Urinary bladder (tissue), 4 donors: ENCODE measurements around the gene COMMD4. TPM values are rescaled to one million over a fixed set of nuclear protein-coding genes. Genes with fewer than 3 reads are reported as not detected.
"Not testable (repeated sequence)": the region's sequence is repeated elsewhere in the genome, so short reads cannot be mapped to it uniquely, and the experiment has no call there.

Experiments used
- DNase-seq: peaks from one replicate; pipeline ENCODE4 v3.0.0-alpha.2; 2015; ENCODE audit errors: extremely low spot score
- H3K27ac ChIP-seq: one replicate; pipeline ENCODE4 v1.5.1; 2013; ENCODE audit warnings: low read depth, mild to moderate bottlenecking, moderate library complexity
- H3K36me3 ChIP-seq: one replicate; pipeline ENCODE4 v1.6.1; 2013; ENCODE audit warnings: mild to moderate bottlenecking, moderate library complexity; ENCODE audit not compliant: insufficient read depth
- H3K4me1 ChIP-seq: one replicate; pipeline ENCODE4 v1.6.1; 2013; ENCODE audit warnings: mild to moderate bottlenecking, moderate library complexity; ENCODE audit not compliant: insufficient read depth
- H3K4me3 ChIP-seq: one replicate; pipeline ENCODE4 v1.5.1; 2013; ENCODE audit warnings: low read depth, low read length
- WGBS: extraction: QIAGEN DNeasy Blood & Tissue Kit; methylation state at CpG from one replicate; pipeline ENCODE4 v1.1.7; 2013; 5-methylcytosine and 5-hydroxymethylcytosine counted together
- polyA plus RNA-seq: library from polyadenylated mRNA; stranded (reverse); fragments of 200-250 nt; gene quantifications from one replicate; pipeline ENCODE4 v1.2.3, GENCODE V29; 2013
- total RNA-seq: library from RNA; depleted of rRNA; stranded (reverse); fragments of >200 nt; gene quantifications from one replicate; pipeline ENCODE4 v1.2.3, GENCODE V29; 2014
- donor health status: healthy with polysubstance abuse.
- donor health status: healthy.

COMMD4 gene
- total RNA-seq = 15.9 TPM
- 76.2 TPM for polyA plus RNA-seq

DNA sequence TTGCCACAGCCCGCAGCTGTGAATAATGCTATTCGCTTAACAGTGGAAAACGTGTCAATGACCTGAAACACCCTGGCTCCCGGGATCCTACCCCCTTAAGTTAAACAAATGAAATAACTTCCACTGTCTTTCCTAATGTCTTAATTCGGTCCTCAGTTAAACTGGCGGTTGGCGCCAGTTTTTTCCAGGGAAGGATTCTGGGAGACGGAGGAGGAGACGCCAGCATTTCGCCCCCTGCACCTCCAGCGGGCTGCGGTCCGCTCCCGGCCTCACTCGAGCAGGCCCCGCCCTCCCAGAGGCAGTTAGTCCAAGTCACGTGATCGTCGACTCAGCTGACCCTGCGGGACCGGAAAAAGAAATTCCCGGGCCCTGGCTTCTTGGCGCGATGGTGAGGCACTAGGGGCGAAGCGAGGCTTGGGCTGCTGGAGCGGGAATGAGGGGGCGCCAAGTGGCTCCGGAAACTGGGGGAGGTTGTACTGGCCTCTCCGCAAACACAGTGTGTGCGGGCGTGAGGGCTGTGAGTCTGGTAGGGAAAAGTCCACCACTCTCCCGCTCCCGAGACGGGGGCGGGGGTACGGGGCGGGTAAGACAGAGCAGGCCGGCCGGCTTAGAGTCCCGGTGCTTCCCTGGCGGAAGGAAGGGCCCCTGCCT is at the start of gene COMMD4:
TSS of gene COMMD4 (plus strand) at position 359 of the 651 bp plus-strand sequence. CDS start at position 386, 27 bp downstream.
- H3K27ac ChIP-seq = peak within 1 kb of the TSS; percentile 47
- peak; percentile 91 for DNase-seq
- H3K4me3 ChIP-seq = peak within 1 kb of the TSS; percentile 81
- WGBS = 1% methylated on average over 42 of the region's 42 CpGs
- no peaks in the 10 kb centered on the region for H3K4me1 ChIP-seq
- no peaks in the 10 kb centered on the region for H3K36me3 ChIP-seq

DNA sequence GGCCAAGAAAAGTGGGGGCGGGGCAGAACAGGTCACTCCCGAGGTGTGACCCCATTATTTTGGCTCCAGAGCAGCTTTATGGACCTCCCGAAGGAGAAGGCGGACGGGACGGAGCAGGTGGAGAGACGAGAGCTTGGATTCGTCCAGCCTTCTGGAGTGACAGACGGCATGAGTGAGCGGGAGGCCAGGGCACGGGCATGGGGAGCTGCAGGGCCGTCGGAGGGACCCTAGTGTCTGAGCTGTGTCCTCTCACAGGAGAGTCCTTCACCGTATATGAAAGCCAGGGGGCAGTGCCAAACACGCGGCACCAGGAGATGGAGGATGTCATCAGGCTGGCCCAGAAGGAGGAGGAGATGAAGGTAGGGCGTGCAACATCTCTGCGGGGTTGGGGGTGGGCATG is 42.2 kb upstream of the COMMD4 start:
- H3K27ac ChIP-seq, H3K36me3 ChIP-seq, H3K4me1 ChIP-seq, H3K4me3 ChIP-seq, DNase-seq: not testable (repeated sequence)
- 76% methylated on average over 6 of the region's 18 CpGs for WGBS

DNA sequence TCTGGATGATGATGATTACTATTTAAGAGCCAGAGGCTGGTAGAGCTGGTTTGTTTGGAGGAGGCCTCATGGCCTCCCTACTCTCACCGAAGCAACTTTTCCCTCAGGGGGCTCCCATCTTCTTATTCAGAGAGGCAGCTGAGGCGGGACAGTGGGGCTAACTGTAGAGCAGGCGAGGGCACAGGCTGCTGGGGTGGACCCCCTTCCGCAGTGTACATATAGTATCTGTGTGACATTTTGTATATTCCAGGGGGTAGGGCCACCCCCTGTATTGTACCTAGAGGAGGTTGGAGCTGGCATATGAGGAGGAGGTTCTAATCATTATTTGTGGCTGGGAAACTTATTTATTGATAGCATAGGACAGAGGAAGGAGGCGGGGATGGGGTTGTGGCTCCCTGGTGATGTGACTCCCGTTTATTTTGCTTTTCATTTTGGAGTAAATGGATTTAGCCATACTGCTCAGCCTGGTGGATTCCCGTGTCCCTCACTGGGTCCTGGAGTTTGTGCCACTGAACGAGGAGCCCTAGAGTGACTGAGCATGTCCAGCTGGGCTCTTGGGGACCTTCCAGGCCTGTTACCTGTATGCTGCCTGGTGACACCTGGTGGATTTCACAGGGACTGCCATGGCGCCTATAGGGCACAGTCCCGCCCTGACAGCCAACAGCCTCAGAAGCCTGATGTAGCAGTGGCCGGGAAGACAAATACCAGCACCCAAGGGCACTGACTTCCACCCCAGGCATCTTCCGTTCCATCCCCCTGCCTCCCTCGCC is 37.1 kb upstream of the COMMD4 start:
- not testable (repeated sequence) for H3K36me3 ChIP-seq, DNase-seq, H3K27ac ChIP-seq, H3K4me3 ChIP-seq, H3K4me1 ChIP-seq
- WGBS = 73% methylated on average over 8 of the region's 13 CpGs

- not testable (repeated sequence) for H3K27ac ChIP-seq, H3K36me3 ChIP-seq, H3K4me3 ChIP-seq, DNase-seq, H3K4me1 ChIP-seq
- 23% methylated on average over 6 of the region's 6 CpGs for WGBS
Observed at GRCh38 chr15:75299311-75299688, 36.6 kb upstream of the COMMD4 start.

- H3K27ac ChIP-seq, H3K36me3 ChIP-seq, H3K4me1 ChIP-seq, H3K4me3 ChIP-seq, DNase-seq: not testable (repeated sequence)
- WGBS = 65% methylated on average over 5 of the region's 6 CpGs
Observed at GRCh38 chr15:75300026-75300425, 35.8 kb upstream of the COMMD4 start.

DNA sequence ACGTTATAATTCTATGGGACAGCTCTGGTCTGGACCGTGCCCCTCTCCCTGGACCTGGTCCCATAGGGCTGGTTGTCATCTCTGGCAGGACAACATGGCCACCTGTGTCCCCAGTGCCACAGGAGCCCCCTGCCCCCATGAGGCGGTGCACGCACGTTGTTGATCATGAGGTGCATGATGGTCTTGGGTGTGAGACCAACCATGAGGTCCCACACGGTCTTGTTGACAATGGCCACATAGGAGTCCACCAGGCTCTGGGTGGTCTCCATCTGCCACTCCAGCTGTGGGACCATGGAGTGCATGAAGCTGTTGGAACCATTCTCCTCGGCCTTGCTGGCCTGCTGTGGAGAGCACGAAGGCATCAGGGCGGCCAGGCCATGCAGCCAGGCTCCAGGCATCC is 33.5 kb upstream of the COMMD4 start:
- H3K27ac ChIP-seq = no peak overlapping the region
- no peak overlapping the region for H3K4me3 ChIP-seq
- H3K4me1 ChIP-seq = no peaks in the 10 kb centered on the region
- 85% methylated on average over 9 of the region's 9 CpGs for WGBS
- no peaks in the 10 kb centered on the region for H3K36me3 ChIP-seq
- no peak for DNase-seq

DNA sequence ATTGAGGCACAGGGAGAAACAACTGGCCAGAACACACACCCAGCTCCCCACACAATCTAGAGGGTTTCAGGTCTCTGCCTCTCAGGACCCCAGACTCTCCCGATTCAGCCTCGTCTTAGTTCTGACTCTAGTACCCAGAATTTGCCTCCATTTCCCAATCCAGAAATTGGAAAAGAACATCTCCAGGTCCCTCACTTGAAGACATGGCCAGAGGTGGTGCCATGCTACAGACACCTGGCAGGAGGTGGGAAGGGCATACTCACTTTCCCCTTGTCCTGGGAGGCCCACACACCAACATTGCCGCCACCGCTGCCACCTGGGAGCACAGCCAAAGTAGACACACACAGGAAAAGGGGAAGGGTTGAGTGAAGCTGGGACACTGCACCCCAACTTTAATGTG is 33.1 kb upstream of the COMMD4 start:
- not testable (repeated sequence) for DNase-seq, H3K36me3 ChIP-seq, H3K4me1 ChIP-seq, H3K4me3 ChIP-seq, H3K27ac ChIP-seq
- WGBS = 91% methylated on average over 4 of the region's 4 CpGs

- WGBS = 59% methylated on average over 3 of the region's 3 CpGs
- no peak for DNase-seq
- no peaks in the 10 kb centered on the region for H3K4me1 ChIP-seq
Observed at GRCh38 chr15:75306188-75306587, 29.7 kb upstream of the COMMD4 start.

DNA sequence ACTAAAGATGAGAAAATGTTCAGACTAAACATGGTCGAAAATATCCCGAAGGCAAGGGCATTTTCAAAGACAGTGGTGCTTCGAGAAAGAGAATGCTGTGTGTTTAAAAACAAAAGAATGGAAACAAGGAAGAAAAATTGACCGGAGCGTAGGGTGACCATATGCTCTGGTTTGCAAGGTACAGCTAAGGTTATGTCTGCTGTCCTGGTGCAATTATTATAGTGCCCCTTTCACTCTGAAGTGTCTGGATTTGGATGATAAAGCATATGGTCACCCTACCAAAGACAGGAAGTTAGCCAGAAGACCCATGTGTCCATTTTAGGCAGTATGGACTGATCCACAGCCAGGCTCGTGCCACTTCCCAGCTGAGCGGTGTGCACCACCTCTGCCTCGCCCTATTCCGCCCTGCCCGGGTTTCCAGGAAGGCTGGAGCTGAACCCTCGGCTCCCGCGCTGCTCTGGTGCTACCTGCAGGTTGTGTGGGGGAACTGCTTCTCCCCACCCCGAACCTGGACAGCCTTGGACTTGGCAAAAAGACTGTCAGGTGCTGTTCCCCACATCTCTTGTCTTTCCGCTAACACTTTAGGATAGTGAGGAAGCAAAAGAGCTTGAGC is 28.0 kb upstream of the COMMD4 start:
- Histone ChIP-seq H3K4me1 (no peaks in the 10 kb centered on the region), H3K4me3 (no peak overlapping the region), H3K27ac (no peak overlapping the region), H3K36me3 (no peaks in the 10 kb centered on the region)
- DNase-seq = no peak
- WGBS = 33% methylated on average over 15 of the region's 15 CpGs

More at GRCh38 chr15:75306188-75306587, 29.7 kb upstream of the COMMD4 start:
- no peak overlapping the region for H3K27ac ChIP-seq
- H3K4me3 ChIP-seq = no peak overlapping the region
- H3K36me3 ChIP-seq = no peaks in the 10 kb centered on the region

DNA sequence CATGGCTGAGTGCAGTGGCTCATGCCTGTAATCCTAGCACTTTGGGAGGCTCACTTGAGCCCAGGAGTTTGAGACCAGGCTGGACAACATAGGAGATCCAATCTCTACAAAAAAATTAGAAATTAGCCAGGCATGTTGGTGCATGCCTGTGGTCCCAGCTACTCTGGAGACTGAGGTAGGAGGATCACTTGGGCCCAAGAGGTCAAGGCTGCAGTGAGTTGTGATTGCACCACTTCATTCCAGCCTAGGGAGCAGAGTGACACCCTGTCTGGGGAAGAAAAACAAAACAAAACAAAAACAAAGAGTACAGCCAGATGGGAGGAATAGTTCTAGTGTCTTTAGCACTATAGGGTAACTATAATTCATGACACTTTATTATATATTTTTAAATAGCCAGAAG is 26.2 kb upstream of the COMMD4 start:
- no peak for DNase-seq
- Histone ChIP-seq H3K4me3 (no peak overlapping the region), H3K4me1 (no peaks in the 10 kb centered on the region), H3K27ac (no peak overlapping the region), H3K36me3 (no peaks in the 10 kb centered on the region)

GRCh38 chr15:75312548-75312947 is 23.3 kb upstream of the COMMD4 start:
- not testable (repeated sequence) for H3K4me3 ChIP-seq, DNase-seq, H3K27ac ChIP-seq, H3K4me1 ChIP-seq, H3K36me3 ChIP-seq
- WGBS = 94% methylated on average over 1 of the region's 1 CpG

- H3K4me1 ChIP-seq = no peaks in the 10 kb centered on the region
- H3K4me3 ChIP-seq = no peak overlapping the region
- WGBS = 87% methylated on average over 13 of the region's 13 CpGs
- no peak overlapping the region for H3K27ac ChIP-seq
- no peak for DNase-seq
- no peaks in the 10 kb centered on the region for H3K36me3 ChIP-seq
Observed at GRCh38 chr15:75313116-75313845, 22.6 kb upstream of the COMMD4 start.

- Histone ChIP-seq H3K36me3 (no peaks in the 10 kb centered on the region), H3K4me3 (no peak overlapping the region), H3K4me1 (no peaks in the 10 kb centered on the region), H3K27ac (no peak overlapping the region)
- 74% methylated on average over 5 of the region's 5 CpGs for WGBS
- DNase-seq = no peak
Observed at GRCh38 chr15:75314552-75315290, 21.1 kb upstream of the COMMD4 start.
